Skeletal muscle satellite cell (primary cell): Measurements from ENCODE around the gene TMEM88.
A peak's percentile ranks its signal among the peaks of the same experiment; 100 is the strongest.

Experiments used
- H3K27me3 ChIP-seq: 2 replicates; pipeline ENCODE4 v1.7.0; 2013; ENCODE audit warnings: low read length; ENCODE audit not compliant: control insufficient read depth, insufficient read depth
- H3K36me3 ChIP-seq: 2 replicates; pipeline ENCODE4 v1.7.0; 2013; ENCODE audit warnings: mild to moderate bottlenecking, control low read depth, low read length; ENCODE audit not compliant: insufficient read depth
- H3K4me1 ChIP-seq: 2 replicates; pipeline ENCODE4 v1.7.0; 2013; ENCODE audit warnings: low read length; ENCODE audit not compliant: control insufficient read depth, insufficient read depth
- H3K4me2 ChIP-seq: 2 replicates; pipeline ENCODE4 v1.7.0; 2013; ENCODE audit warnings: mild to moderate bottlenecking, low read length
- H3K4me3 ChIP-seq: 2 replicates; pipeline ENCODE4 v1.7.0; 2013; ENCODE audit warnings: low read length
- H3K9ac ChIP-seq: 2 replicates; pipeline ENCODE4 v1.7.0; 2013; ENCODE audit warnings: mild to moderate bottlenecking, low read depth, low read length, moderate library complexity
- H3K9me3 ChIP-seq: replicated peaks from 2 replicates; pipeline ENCODE4 v1.7.0; 2013; ENCODE audit warnings: mild to moderate bottlenecking, control low read depth, low read length

TMEM88 gene

GRCh38 chr17:7840441-7840840 lies 14.4 kb upstream of the TMEM88 start:
- Histone ChIP-seq H3K4me3 (no peak overlapping the region), H3K36me3 (no peaks in the 10 kb centered on the region), H3K9me3 (no peaks in the 10 kb centered on the region), H3K4me2 (no peak overlapping the region), H3K27me3 (no peaks in the 10 kb centered on the region), H3K4me1 (peaks cover 52% of the 10 kb centered on the region), H3K9ac (no peak overlapping the region)

DNA sequence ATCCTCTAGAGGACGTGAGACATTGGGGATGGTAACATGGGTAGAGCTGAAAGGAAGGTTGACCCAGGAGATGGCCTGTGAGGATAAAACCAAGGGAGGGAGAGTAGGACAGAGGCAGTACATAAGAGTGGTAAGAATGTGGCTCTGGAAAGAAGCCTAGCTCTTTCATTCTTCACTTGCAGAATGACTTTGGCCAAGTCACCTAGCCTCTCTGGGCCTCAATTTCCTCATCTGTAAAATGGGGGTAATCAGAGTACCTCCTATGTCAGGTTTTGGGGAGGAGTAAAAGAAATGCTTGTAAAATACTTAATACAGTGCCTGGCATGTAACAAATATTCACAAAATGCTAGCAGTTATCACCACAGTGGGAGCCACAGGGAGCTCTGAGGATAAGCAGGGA lies 14.0 kb upstream of the TMEM88 start:
- H3K36me3 ChIP-seq: no peaks in the 10 kb centered on the region
- peak overlapping the region; percentile 81 for H3K4me3 ChIP-seq
- H3K9ac ChIP-seq: peak overlapping the region; percentile 96
- H3K4me1 ChIP-seq: peaks cover 55% of the 10 kb centered on the region
- peak overlapping the region; percentile 99 for H3K4me2 ChIP-seq
- H3K27me3 ChIP-seq: no peaks in the 10 kb centered on the region
- no peaks in the 10 kb centered on the region for H3K9me3 ChIP-seq

GRCh38 chr17:7841396-7841914 lies 13.4 kb upstream of the TMEM88 start:
- Histone ChIP-seq H3K36me3 (peaks cover 1% of the 10 kb centered on the region), H3K27me3 (no peaks in the 10 kb centered on the region), H3K4me1 (peaks cover 54% of the 10 kb centered on the region), H3K9ac (peak overlapping the region; percentile 96), H3K4me2 (peak overlapping the region; percentile 99), H3K4me3 (peak overlapping the region; percentile 81), H3K9me3 (no peaks in the 10 kb centered on the region)

GRCh38 chr17:7841915-7842379 lies 12.9 kb upstream of the TMEM88 start:
- H3K4me1 ChIP-seq: peaks cover 49% of the 10 kb centered on the region
- H3K36me3 ChIP-seq: peaks cover 3% of the 10 kb centered on the region
- peak overlapping the region; percentile 81 for H3K4me3 ChIP-seq
- H3K4me2 ChIP-seq: peak overlapping the region; percentile 99
- H3K9me3 ChIP-seq: no peaks in the 10 kb centered on the region
- no peaks in the 10 kb centered on the region for H3K27me3 ChIP-seq
- peak overlapping the region; percentile 96 for H3K9ac ChIP-seq

DNA sequence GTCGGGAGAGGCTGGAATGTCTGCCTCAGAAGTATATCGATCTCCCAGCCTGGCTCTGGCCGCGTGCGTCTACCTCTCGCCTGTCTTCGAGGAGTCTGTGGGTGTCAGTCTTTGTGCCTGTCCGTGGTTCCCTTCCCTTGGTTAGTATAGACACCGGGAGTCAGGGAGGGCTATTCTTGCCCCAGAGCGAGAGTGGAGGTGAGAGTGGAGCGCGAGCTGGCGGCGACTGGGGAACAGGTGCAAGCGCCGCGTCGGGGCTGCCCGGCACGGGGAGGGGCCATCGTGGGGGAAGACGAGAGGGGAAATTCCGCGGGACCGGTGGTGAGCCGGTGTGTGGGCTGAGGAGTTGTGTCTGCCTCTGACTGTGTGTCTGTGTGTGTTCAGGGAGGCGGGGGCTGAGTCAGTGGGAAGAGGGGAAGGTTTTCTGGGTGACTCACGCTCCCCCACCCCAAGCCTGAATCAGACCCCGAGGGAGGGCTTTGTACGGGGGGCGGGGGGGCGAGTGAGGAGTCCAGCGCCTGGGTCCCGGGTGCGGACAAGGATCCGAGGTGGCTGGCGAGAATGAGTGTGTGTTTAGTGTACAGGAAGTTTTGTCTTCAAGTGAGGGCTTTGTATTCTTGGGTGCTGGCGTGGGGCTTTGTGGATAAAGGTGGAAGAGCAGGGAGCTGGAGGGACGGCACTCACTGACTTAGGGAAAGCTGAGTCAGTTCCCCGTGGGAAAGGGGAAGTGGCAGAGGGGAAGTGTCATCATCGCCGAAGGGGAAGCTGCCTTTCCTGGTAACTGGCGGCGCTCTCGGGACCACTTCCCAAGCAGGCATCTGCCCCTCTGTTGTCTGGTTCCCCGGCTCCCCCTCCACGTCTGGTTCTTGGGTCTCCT lies 12.2 kb upstream of the TMEM88 start:
- peaks cover 42% of the 10 kb centered on the region for H3K4me1 ChIP-seq
- peaks cover 3% of the 10 kb centered on the region for H3K36me3 ChIP-seq
- peak overlapping the region; percentile 81 for H3K4me3 ChIP-seq
- H3K27me3 ChIP-seq: no peaks in the 10 kb centered on the region
- no peaks in the 10 kb centered on the region for H3K9me3 ChIP-seq
- peak overlapping the region; percentile 96 for H3K9ac ChIP-seq
- H3K4me2 ChIP-seq: peak overlapping the region; percentile 99

DNA sequence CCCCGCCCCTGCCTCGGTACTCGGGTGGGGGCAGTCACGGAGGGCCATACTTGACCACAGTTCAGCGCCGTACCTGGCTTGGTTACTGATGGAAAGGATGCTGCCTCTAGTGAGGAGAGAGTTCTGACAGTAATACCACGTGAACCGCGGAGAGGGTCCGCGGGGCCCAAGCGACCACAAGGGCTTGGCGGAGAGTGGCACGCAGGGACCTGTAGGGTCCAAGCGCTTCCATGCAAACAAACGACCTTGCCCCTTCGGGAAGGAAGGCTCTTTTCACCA lies 11.7 kb upstream of the TMEM88 start:
- no peaks in the 10 kb centered on the region for H3K27me3 ChIP-seq
- no peaks in the 10 kb centered on the region for H3K9me3 ChIP-seq
- peak overlapping the region; percentile 81 for H3K4me3 ChIP-seq
- H3K9ac ChIP-seq: peak overlapping the region; percentile 96
- peak overlapping the region; percentile 99 for H3K4me2 ChIP-seq
- H3K4me1 ChIP-seq: peaks cover 38% of the 10 kb centered on the region
- peaks cover 5% of the 10 kb centered on the region for H3K36me3 ChIP-seq

- Histone ChIP-seq H3K27me3 (no peaks in the 10 kb centered on the region), H3K4me2 (peak overlapping the region; percentile 99), H3K9me3 (no peaks in the 10 kb centered on the region), H3K4me3 (peak overlapping the region; percentile 81), H3K36me3 (peaks cover 6% of the 10 kb centered on the region), H3K4me1 (peaks cover 34% of the 10 kb centered on the region), H3K9ac (peak overlapping the region; percentile 96)
Measured at GRCh38 chr17:7843536-7844291, 11.2 kb upstream of the TMEM88 start.

DNA sequence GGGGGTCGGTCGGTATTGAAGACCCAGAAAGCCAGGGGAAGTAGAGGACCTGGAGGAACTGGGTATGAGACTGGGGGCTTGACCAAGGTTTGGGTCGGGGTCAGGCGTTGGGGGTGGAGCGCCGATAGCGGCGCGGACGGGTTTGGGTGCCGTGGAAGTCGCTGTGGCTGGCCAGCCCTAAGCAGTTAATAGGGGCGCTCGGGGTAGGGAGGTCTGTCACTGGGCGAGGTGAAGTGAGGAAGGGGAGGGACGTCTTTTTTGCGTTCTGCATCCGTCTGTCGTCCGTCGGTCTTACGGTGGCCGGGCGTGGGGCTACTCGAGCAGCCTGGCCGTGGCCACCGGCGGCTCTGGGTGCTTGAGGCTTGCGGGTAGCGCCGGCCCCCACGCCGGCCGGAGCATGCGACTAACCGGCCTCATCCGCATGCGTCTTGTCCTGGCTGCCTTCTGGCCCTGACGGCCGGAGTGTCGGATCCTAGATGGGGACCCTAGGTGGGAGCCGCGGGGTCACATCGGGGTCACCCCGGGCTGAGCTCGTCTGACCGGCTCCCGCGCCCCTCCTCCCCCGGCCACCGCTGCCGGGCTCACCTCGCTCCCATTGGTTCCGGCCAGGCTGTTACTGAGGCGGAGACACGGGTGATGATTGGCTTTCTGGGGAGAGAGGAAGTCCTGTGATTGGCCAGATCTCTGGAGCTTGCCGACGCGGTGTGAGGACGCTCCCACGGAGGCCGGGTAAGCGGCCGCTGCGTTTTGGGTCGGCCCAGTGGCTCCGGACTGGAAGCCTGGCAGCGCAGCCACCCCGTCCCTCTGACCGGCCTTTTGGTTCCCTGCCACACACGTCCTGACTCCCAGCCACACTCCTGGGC lies 10.3 kb upstream of the TMEM88 start:
- H3K27me3 ChIP-seq: no peaks in the 10 kb centered on the region
- no peaks in the 10 kb centered on the region for H3K9me3 ChIP-seq
- peak overlapping the region; percentile 81 for H3K4me3 ChIP-seq
- peaks cover 26% of the 10 kb centered on the region for H3K4me1 ChIP-seq
- peak overlapping the region; percentile 99 for H3K4me2 ChIP-seq
- peak overlapping the region; percentile 96 for H3K9ac ChIP-seq
- H3K36me3 ChIP-seq: peaks cover 13% of the 10 kb centered on the region

DNA sequence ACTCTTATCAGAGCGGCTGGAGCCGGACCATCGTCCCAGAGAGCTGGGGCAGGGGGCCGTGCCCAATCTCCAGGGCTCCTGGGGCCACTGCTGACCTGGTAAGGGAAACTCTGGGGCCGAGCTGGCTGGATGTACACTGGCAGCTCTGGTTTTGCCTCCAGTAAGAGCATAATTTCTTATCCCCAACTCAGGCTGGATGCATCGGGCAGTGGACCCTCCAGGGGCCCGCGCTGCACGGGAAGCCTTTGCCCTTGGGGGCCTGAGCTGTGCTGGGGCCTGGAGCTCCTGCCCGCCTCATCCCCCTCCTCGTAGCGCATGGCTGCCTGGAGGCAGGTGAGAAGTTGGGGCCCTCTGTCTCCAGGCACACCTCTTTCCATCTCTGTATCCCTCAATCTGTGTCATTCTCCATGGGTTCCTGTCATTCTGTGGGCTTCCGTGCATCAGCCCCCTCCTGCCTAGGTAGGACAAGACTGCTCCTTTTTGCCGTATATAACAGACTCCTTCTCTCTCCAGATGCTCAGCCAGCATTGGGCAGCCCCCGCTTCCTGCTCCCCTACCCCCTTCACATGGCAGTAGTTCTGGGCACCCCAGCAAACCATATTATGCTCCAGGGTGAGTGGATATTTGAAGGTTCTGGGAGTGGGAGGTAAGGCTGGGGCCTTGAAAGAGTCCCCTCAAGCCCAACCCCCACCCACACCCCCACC lies 9.4 kb upstream of the TMEM88 start:
- H3K27me3 ChIP-seq: no peaks in the 10 kb centered on the region
- peak overlapping the region; percentile 96 for H3K9ac ChIP-seq
- H3K9me3 ChIP-seq: no peaks in the 10 kb centered on the region
- H3K4me1 ChIP-seq: peaks cover 22% of the 10 kb centered on the region
- peak overlapping the region; percentile 81 for H3K4me3 ChIP-seq
- H3K36me3 ChIP-seq: peaks cover 22% of the 10 kb centered on the region
- peak overlapping the region; percentile 99 for H3K4me2 ChIP-seq

DNA sequence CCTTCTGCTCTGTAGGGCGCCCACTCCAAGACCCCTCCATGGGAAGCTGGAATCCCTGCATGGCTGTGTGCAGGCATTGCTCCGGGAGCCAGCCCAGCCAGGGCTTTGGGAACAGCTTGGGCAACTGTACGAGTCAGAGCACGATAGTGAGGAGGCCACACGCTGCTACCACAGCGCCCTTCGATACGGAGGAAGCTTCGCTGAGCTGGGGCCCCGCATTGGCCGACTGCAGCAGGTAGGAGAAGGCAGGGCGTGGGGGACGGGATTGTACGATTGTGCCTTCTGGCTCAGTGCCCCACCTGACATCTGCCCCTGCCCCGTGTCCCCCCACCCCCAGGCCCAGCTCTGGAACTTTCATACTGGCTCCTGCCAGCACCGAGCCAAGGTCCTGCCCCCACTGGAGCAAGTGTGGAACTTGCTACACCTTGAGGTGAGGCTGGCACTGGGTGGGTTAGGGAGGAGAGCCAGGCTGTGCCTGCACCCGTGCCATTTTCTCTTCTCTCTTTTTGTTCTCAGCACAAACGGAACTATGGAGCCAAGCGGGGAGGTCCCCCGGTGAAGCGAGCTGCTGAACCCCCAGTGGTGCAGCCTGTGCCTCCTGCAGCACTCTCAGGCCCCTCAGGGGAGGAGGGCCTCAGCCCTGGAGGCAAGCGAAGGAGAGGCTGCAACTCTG lies 8.7 kb upstream of the TMEM88 start:
- no peak overlapping the region for H3K4me2 ChIP-seq
- H3K9ac ChIP-seq: no peak overlapping the region
- no peak overlapping the region for H3K4me3 ChIP-seq
- H3K4me1 ChIP-seq: peaks cover 15% of the 10 kb centered on the region
- H3K27me3 ChIP-seq: no peaks in the 10 kb centered on the region
- no peaks in the 10 kb centered on the region for H3K9me3 ChIP-seq
- peaks cover 28% of the 10 kb centered on the region for H3K36me3 ChIP-seq
